Body of pancreas (tissue), 4 donors: Measurements from ENCODE around the gene SLC19A2. TPM values are rescaled to one million over a fixed set of nuclear protein-coding genes. Genes with fewer than 3 reads are reported as not detected.

ENCODE experiments used
- ATAC-seq: fragments of 150-250 bp; one replicate; pipeline ENCODE4 v1.9.1; 2016
- DNase-seq, 4 donors: peaks; one replicate each; pipeline ENCODE4 v3.0.0-alpha.2; 2019
- H3K27ac ChIP-seq, 4 donors: fragments of 200-600 bp; sonication (generic); 1 replicate in 3 of 4; 2 replicates in 1 of 4; pipeline versions ENCODE4 v1.5.1 to v1.6.1; 2016 to 2019; ENCODE audit warnings: mild to moderate bottlenecking in 1 of 4, mixed read lengths in 1 of 4, moderate library complexity in 1 of 4
- H3K27me3 ChIP-seq, 2 donors: fragments of 200-600 bp; sonication (generic); one replicate each; pipeline ENCODE4 v1.6.0; 2016; ENCODE audit warnings: mild to moderate bottlenecking in 1 of 2
- H3K36me3 ChIP-seq, 2 donors: fragments of 200-600 bp; sonication (generic); replicated peaks in 1 of 2; 2 replicates each; pipeline ENCODE4 v1.5.1; 2016; ENCODE audit warnings: low read depth in 2 of 2; ENCODE audit not compliant: insufficient read depth in 1 of 2
- H3K4me1 ChIP-seq: fragments of 200-600 bp; sonication (generic); one replicate; pipeline ENCODE4 v1.6.0; 2016
- H3K4me3 ChIP-seq, 2 donors: fragments of 200-600 bp; sonication (generic); 1 replicate in 1 of 2; 2 replicates in 1 of 2; pipeline ENCODE4 v1.5.1; 2016 to 2019
- H3K9me3 ChIP-seq, 3 donors: fragments of 200-600 bp; sonication (generic); 1 replicate in 2 of 3; 2 replicates in 1 of 3; pipeline ENCODE4 v1.5.1; 2016
- CTCF ChIP-seq, 7 experiments: fragments of 450-650 bp in 4 of 7; fragments of 200-600 bp in 3 of 7; sonication (generic) in 3 of 7; IDR thresholded peaks; one replicate each; pipeline ENCODE4 v1.5.1; 2016 to 2019; ENCODE audit warnings: antibody characterized with exemption in 7 of 7
- POLR2A ChIP-seq, 3 donors: fragments of 450-650 bp; IDR thresholded peaks; one replicate each; pipeline ENCODE4 v1.6.1; 2016; ENCODE audit warnings: antibody characterized with exemption in 3 of 3, mild to moderate bottlenecking in 2 of 3
- WGBS, 2 donors: methylation state at CpG; one replicate each; pipeline ENCODE4 v1.1.5; 2017; 5-methylcytosine and 5-hydroxymethylcytosine counted together
- intact Hi-C: fragments of 100-400 bp; cut with DNase I; formaldehyde crosslinking; loops from one replicate; pipeline ENCODE4 v1.15.1; 2023
- total RNA-seq, 2 donors: library from RNA; depleted of rRNA; stranded (reverse); fragments of >200 nt; gene quantifications; one replicate each; pipeline ENCODE4 v1.1.0, GENCODE V29; 2016

SLC19A2 gene
- total RNA-seq, 2 donors from 2014 or later: 15.0 to 18.1 TPM

- Histone ChIP-seq H3K9me3 (no peaks in the 10 kb centered on the region), H3K27me3 (no peaks in the 10 kb centered on the region), H3K4me3 (no peak overlapping the region), H3K4me1 (no peaks in the 10 kb centered on the region), H3K27ac (no peak overlapping the region), H3K36me3 (peaks cover 0 to 10% of the 10 kb centered on the region in 2 donors)
- ATAC-seq (peak; percentile 58), DNase-seq (peak; percentile 29 to 56 (median 50))
- TF ChIP-seq CTCF (IDR thresholded peaks at IDR 0.05) (peak; percentile 11 to 59 (median 49)), POLR2A (IDR thresholded peaks at IDR 0.05) (no peak)
- intact Hi-C loops: no loop called here
- 74 to 75% methylated on average over 8 of the region's 8 CpGs for WGBS, 2 donors
Measured at GRCh38 chr1:169466259-169467230, 19.2 kb downstream of the SLC19A2 start.

- Histone ChIP-seq H3K36me3 (peaks cover 0 to 10% of the 10 kb centered on the region in 2 donors), H3K9me3 (no peaks in the 10 kb centered on the region), H3K27me3 (no peaks in the 10 kb centered on the region), H3K4me1 (no peaks in the 10 kb centered on the region), H3K4me3 (no peak overlapping the region), H3K27ac (no peak overlapping the region)
- DNase-seq (no peak), ATAC-seq (no peak)
- no peak for TF ChIP-seq CTCF (IDR thresholded peaks at IDR 0.05)
- TF ChIP-seq POLR2A (IDR thresholded peaks at IDR 0.05): no peak
- intact Hi-C loops: no loop called here
Measured at GRCh38 chr1:169465281-169465680, 20.5 kb downstream of the SLC19A2 start.

- Histone ChIP-seq H3K4me3 (no peak overlapping the region), H3K27me3 (no peaks in the 10 kb centered on the region), H3K4me1 (no peaks in the 10 kb centered on the region), H3K9me3 (no peaks in the 10 kb centered on the region), H3K27ac (no peak overlapping the region), H3K36me3 (peaks cover 0 to 4% of the 10 kb centered on the region in 2 donors)
- no peak for DNase-seq
- no peak for TF ChIP-seq POLR2A (IDR thresholded peaks at IDR 0.05)
- no peak for TF ChIP-seq CTCF (IDR thresholded peaks at IDR 0.05)
- no peak for ATAC-seq
- intact Hi-C loops: loop anchor here (5.0 kb wide), 1 partner anchor 80 kb away; no protein-coding TSS in a partner anchor
- WGBS, 2 donors: 91 to 95% methylated on average over 5 of the region's 5 CpGs
Measured at GRCh38 chr1:169462385-169462784, 23.4 kb downstream of the SLC19A2 start.

- intact Hi-C loops: loop anchor here (5.0 kb wide), 1 partner anchor 81 kb away; no protein-coding TSS in a partner anchor
Measured at GRCh38 chr1:169461390-169462000, 24.2 kb downstream of the SLC19A2 start.

More at GRCh38 chr1:169461390-169462000, 24.2 kb downstream of the SLC19A2 start:
- Histone ChIP-seq H3K9me3 (no peaks in the 10 kb centered on the region), H3K4me3 (no peak overlapping the region), H3K36me3 (peaks cover 0 to 4% of the 10 kb centered on the region in 2 donors), H3K27me3 (no peaks in the 10 kb centered on the region), H3K4me1 (no peaks in the 10 kb centered on the region), H3K27ac (no peak overlapping the region)
- TF ChIP-seq CTCF (IDR thresholded peaks at IDR 0.05) (no peak), POLR2A (IDR thresholded peaks at IDR 0.05) (no peak)
- WGBS, 2 donors: 61 to 68% methylated on average over 4 of the region's 4 CpGs
- DNase-seq (no peak), ATAC-seq (no peak)
